Esophagus squamous epithelium (tissue), 4 donors: Measurements from ENCODE around the gene INTS1.

Experiments
- CTCF ChIP-seq, 6 experiments: fragments of 450-650 bp in 4 of 6; fragments of 200-600 bp in 2 of 6; sonication (generic) in 2 of 6; IDR thresholded peaks; one replicate each; pipeline ENCODE4 v1.5.1; 2016 to 2019; ENCODE audit warnings: antibody characterized with exemption in 6 of 6, mild to moderate bottlenecking in 4 of 6, moderate library complexity in 4 of 6
- POLR2A ChIP-seq, 4 donors: fragments of 450-650 bp; IDR thresholded peaks; one replicate each; pipeline ENCODE4 v1.6.1; 2017; ENCODE audit warnings: antibody characterized with exemption in 4 of 4, mild to moderate bottlenecking in 4 of 4, moderate library complexity in 3 of 4

DNA sequence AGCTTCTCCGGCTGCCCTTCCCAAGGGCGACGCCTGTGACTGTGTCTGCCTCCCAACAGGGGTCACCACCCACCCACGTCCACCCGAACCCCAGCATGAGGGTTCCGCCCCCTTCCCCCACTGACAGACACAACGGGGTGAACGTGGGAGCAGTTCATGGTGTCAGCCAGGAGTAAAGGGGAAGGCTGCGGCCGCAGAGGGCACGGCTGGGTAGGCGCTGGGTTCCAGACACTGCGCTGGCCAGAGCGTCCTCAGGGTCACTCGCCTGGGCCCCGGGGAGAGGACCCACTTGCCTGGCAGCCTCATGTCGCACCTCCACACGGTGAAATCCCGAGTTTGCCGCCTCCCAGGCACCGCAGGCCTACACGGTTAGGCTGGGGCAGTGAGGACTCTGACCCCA is 21.1 kb downstream of the INTS1 start:
- TF ChIP-seq CTCF (IDR thresholded peaks at IDR 0.05) (no peak), POLR2A (IDR thresholded peaks at IDR 0.05) (no peak)
